Measurements from ENCODE around the gene SPATA31D3. TPM values are rescaled to one million over a fixed set of nuclear protein-coding genes. Genes with fewer than 3 reads are reported as not detected.
"Not testable (repeated sequence)": the region's sequence is repeated elsewhere in the genome, so short reads cannot be mapped to it uniquely, and the experiment has no call there.

Gene SPATA31D3
- total and polyA plus RNA-seq, 5 experiments from 2014 or later, result not detected

DNA sequence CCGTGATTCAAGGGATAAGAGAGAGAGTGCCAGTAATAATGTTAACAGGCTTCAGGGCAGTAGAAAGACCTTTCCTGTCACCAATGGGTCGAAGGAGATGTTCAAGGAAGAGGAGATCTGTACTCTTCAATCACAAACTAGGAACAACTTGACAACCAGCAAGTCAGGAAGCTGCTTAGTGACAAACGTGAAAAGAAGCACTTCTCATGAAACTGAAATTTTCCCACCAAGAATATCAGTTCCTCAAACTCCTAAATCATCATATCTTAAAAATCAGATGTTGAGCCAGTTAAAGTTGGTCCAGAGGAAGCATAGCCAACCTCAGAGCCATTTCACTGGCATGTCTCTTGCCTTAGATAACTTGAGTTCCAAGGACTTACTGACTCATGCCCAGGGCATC lies 9.8 kb upstream of the SPATA31D3 start:
- DNase-seq, POLR2A ChIA-PET, H3K27ac Mint-ChIP-seq, H3K27me3 Mint-ChIP-seq, H3K4me1 Mint-ChIP-seq, H3K36me3 Mint-ChIP-seq, H3K4me3 Mint-ChIP-seq, ATAC-seq, H3K9me3 Mint-ChIP-seq: not testable (repeated sequence)

DNA sequence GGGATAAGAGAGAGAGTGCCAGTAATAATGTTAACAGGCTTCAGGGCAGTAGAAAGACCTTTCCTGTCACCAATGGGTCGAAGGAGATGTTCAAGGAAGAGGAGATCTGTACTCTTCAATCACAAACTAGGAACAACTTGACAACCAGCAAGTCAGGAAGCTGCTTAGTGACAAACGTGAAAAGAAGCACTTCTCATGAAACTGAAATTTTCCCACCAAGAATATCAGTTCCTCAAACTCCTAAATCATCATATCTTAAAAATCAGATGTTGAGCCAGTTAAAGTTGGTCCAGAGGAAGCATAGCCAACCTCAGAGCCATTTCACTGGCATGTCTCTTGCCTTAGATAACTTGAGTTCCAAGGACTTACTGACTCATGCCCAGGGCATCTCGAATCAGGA lies 5.3 kb downstream of the SPATA31D3 start:
- H3K27ac Mint-ChIP-seq, H3K4me1 Mint-ChIP-seq, POLR2A ChIA-PET: not testable (repeated sequence)

DNA sequence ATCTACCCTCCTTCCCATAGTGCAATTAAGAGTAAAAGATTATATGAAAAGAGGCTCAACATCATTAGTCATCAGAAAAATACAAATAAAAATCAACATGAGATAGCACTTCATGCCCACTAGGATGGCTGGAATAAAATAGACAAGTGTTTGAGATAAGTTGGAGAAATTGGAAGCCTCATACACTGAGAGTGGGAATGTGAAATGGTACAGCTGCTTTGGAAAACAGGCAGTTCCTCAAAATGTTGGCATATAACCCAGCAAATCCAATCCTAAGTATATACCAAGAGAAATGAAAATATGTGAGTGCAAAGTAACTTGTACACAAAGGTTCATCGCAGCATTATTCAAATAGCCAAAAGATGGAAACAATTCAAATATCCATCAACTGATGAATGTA lies 9.8 kb downstream of the SPATA31D3 start:
- Mint-ChIP-seq H3K4me1 (no peaks in the 10 kb centered on the region), H3K36me3 (peaks cover 0 to 36% (median 0%) of the 10 kb centered on the region in 3 donors), H3K27me3 (peaks cover 0 to 4% (median 0%) of the 10 kb centered on the region in 5 donors), H3K4me3 (no peak overlapping the region), H3K9me3 (peaks cover 12 to 51% (median 26%) of the 10 kb centered on the region in 9 donors), H3K27ac (no peak overlapping the region)
- DNase-seq (no peak), ATAC-seq (no peak)
- POLR2A ChIA-PET, result no interaction called here

More for the DNA sequence above, 5.3 kb downstream of the SPATA31D3 start:
- Mint-ChIP-seq H3K9me3 (peaks cover 2 to 17% (median 5%) of the 10 kb centered on the region in 9 donors), H3K36me3 (peaks cover 0 to 10% (median 0%) of the 10 kb centered on the region in 3 donors)
- not testable (repeated sequence) for H3K27me3 Mint-ChIP-seq, DNase-seq, H3K4me3 Mint-ChIP-seq, ATAC-seq

DNA sequence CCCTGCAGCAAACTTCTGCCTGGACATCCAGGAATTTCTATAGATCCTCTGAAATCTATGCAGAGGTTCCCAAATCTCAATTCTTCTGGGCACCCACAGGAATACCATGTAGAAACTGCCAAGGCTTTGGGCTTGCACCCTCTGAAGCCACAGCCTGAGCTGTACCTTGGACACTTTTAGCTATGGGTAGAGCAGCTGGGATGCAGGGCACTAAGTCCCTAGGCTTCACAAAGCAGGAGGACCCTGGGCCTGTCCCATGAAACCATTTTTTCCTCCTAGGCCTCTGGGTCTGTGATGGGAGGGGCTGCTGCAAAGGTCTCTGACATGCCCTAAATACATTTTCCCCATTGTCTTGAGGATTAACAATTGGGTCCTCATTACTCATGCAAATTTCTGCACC lies 12.3 kb downstream of the SPATA31D3 start:
- H3K27me3 Mint-ChIP-seq, result no peaks in the 10 kb centered on the region
- no peak for DNase-seq
- peaks cover 12 to 51% (median 23%) of the 10 kb centered on the region in 9 donors for H3K9me3 Mint-ChIP-seq
- peaks cover 0 to 36% (median 0%) of the 10 kb centered on the region in 3 donors for H3K36me3 Mint-ChIP-seq
- ATAC-seq, result no peak
- H3K27ac Mint-ChIP-seq, result no peak overlapping the region
- H3K4me1 Mint-ChIP-seq, result no peaks in the 10 kb centered on the region
- H3K4me3 Mint-ChIP-seq, result no peak overlapping the region
- POLR2A ChIA-PET, result no interaction called here

DNA sequence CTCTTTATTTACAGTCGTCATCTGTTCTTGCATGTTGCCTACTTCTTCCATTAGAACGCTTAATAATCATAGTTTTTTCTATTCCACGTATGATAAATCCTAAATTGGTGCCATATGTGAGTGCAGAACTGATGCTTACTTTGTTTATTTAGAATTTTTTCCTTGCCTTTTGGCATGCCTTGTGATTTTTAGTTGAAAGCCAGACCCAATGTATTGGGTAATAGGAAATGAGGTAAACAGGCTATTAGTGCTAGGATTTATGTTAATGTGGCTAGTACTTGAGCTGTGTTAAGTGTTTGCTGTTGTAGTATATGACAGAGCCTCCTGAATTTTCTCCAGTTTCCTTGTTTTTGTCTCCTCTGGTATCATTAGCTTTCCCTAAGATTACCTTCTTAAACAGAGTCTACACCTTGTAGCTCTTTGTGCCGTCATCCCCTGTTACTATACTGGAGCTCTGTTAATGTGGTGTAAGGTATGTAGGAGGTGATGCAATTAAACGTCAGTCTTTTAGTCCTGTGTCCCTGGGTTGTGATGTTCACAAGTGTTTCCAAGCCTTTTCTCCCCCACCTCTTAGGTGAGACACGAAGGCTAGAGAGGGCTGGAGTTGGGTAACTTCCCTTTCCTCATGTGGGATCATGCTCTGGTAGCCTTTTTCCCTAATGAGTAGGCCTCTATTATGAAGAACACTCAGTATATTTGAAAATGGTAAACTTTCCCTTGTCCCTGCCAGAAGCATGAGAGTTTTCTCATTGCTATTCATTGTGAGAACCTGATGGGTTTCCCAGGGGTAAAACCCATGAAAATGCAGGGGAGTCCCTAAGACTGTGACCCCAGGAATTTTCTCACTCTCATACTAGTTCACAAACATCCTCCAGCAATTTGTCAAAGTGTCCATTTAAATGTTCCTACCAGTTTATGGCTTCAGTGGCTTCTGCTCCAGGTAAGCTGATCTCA lies 21.2 kb downstream of the SPATA31D3 start:
- no peak for ATAC-seq
- no peaks in the 10 kb centered on the region for H3K36me3 Mint-ChIP-seq
- no peaks in the 10 kb centered on the region for H3K4me1 Mint-ChIP-seq
- H3K4me3 Mint-ChIP-seq, result no peak overlapping the region
- peaks cover 0 to 10% (median 0%) of the 10 kb centered on the region in 9 donors for H3K9me3 Mint-ChIP-seq
- no peak overlapping the region for H3K27ac Mint-ChIP-seq
- no peak for DNase-seq
- POLR2A ChIA-PET, result no interaction called here
- peaks cover 0 to 14% (median 3%) of the 10 kb centered on the region in 5 donors for H3K27me3 Mint-ChIP-seq

DNA sequence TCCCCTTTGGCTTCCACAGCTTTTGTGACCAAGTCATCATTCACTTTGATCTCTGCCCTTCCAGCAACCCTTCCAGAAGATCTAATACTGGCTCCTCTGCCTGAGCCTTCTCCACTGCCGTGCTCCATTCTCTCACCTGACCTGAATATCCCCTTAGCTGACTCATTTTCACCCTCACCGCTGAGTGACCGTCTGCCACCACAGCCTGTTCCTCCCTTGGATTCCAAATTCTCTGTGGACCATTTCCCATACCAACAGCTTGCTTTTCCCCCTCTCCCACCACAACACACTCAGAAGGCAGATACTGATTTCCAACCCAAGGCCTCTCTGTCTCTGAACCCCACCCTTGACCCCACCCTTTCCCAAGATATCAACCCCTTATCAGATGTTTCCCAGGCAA lies 24.7 kb downstream of the SPATA31D3 start:
- H3K27me3 Mint-ChIP-seq, result peaks cover 0 to 14% (median 3%) of the 10 kb centered on the region in 5 donors
- H3K4me3 Mint-ChIP-seq, result no peak overlapping the region
- DNase-seq (no peak), ATAC-seq (no peak)
- H3K27ac Mint-ChIP-seq, result no peak overlapping the region
- POLR2A ChIA-PET, result no interaction called here
- no peaks in the 10 kb centered on the region for H3K36me3 Mint-ChIP-seq
- H3K4me1 Mint-ChIP-seq, result no peaks in the 10 kb centered on the region
- peaks cover 0 to 19% (median 3%) of the 10 kb centered on the region in 9 donors for H3K9me3 Mint-ChIP-seq

DNA sequence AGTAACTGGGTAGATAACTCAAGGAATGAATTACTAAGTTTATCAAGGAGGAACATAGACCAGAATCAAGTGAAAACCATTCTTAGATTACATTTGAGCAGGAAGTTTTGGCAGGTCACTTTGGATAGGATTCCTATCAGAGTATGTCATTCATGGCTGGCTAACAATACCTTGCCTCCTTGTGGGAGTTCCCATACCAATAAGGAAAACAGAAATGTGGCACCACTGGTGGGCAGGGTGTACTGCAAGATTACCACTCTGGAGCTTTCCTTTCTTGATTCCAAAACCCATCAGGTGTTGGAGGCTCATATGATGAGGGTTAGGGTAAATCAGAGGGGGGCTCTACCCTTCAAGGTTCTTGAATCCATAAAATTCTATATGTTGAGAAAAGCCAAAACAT lies 26.7 kb downstream of the SPATA31D3 start:
- Mint-ChIP-seq H3K36me3 (no peaks in the 10 kb centered on the region), H3K27ac (no peak overlapping the region), H3K27me3 (peaks cover 0 to 14% (median 3%) of the 10 kb centered on the region in 5 donors), H3K4me1 (no peaks in the 10 kb centered on the region), H3K9me3 (peaks cover 0 to 19% (median 3%) of the 10 kb centered on the region in 9 donors), H3K4me3 (no peak overlapping the region)
- DNase-seq, result no peak
- ATAC-seq, result no peak
- POLR2A ChIA-PET, result no interaction called here

DNA sequence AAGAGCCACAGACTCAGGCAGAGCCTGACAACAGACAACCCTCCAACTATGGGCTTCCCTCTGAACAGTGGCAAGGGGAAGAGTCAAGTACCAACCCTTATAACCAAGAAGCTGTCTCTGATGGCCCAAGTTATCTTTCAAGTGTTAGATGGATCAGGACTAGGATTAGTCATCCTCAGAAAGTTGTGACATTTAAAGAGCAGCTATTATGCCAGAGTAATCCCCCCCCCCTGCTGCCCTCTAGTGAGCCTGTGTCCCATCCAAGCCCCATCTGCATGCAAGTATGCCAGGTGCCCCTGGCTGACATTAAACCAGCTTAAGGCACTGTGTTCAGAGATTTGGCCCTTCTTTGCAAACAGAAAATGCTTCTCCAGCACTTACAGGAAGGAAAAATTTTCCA lies 28.4 kb downstream of the SPATA31D3 start:
- Mint-ChIP-seq H3K9me3 (peaks cover 0 to 19% (median 4%) of the 10 kb centered on the region in 9 donors), H3K4me1 (no peaks in the 10 kb centered on the region), H3K27me3 (peaks cover 0 to 14% (median 3%) of the 10 kb centered on the region in 5 donors), H3K27ac (no peak overlapping the region), H3K4me3 (no peak overlapping the region), H3K36me3 (no peaks in the 10 kb centered on the region)
- ATAC-seq (no peak), DNase-seq (no peak)
- POLR2A ChIA-PET, result no interaction called here

DNA sequence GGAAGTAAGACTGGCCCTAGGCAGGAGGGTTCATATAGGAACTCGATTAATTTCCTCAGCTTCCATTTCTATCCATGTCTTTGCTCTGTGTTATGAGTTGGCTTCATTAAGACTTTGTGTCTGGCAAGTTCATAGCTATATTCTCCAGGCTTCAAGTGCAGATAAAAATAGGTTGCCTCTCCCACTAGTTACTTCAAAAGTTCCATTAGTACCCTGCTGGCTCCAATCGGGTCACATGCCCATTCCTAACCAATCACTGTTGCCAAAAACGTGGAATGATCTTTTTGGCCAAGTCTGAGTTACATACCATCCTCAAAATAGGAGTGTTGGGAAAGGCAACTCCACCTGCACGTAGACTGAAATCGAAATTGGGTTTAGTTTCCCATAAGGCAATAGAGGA lies 31.5 kb downstream of the SPATA31D3 start:
- POLR2A ChIA-PET, result no interaction called here
- no peak overlapping the region for H3K4me3 Mint-ChIP-seq
- DNase-seq, result no peak

DNA sequence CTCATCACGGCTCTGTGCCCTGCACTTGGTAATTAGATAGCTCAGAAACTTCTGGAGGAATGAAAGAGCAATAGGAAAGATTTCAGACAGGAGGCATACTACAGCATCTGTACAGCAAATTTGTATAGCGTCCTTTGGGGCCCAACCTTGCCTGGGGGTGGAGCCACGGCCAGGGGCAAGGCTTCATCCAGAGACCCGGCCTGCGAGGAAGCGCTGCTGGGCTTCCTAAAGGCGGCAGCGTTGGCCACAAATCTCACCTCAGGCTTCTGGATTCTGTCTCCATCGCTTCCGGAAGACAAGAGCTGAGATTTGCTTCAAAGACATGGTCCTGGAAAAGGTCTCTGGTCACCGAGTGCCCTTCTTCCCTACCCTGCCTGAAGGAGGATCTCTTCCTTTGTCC lies 33.1 kb downstream of the SPATA31D3 start:
- no peak for ATAC-seq

More for the DNA sequence above, 31.5 kb downstream of the SPATA31D3 start:
- H3K9me3 Mint-ChIP-seq, result peaks cover 0 to 17% (median 5%) of the 10 kb centered on the region in 9 donors
- no peak for ATAC-seq
- H3K4me1 Mint-ChIP-seq, result no peaks in the 10 kb centered on the region
- peaks cover 0 to 2% (median 0%) of the 10 kb centered on the region in 5 donors for H3K27me3 Mint-ChIP-seq
- H3K27ac Mint-ChIP-seq, result no peak overlapping the region
- H3K36me3 Mint-ChIP-seq, result no peaks in the 10 kb centered on the region

DNA sequence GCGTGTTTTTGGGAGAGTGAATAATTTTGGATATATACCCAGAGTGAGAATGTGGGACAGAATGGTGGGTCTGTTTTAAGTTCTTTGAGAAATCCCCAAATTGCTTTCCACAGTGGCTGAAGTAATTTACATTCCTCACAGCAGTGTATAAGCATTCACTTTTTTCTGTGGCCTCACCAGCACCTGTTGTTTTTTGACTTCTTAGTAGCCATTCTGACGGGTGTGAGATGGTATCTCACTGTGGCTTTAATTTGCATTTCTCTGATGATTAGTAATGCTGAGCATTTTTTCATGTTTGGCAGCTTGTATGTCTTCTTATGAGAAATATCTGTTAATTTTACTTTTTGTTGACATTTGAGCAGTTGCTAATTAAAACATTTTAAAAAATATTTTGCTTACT lies 35.9 kb downstream of the SPATA31D3 start:
- peaks cover 0 to 4% (median 0%) of the 10 kb centered on the region in 5 donors for H3K27me3 Mint-ChIP-seq
- DNase-seq (no peak), ATAC-seq (no peak)
- H3K4me3 Mint-ChIP-seq, result no peak overlapping the region
- H3K27ac Mint-ChIP-seq, result no peak overlapping the region
- POLR2A ChIA-PET, result no interaction called here
- H3K9me3 Mint-ChIP-seq, result peaks cover 0 to 15% (median 2%) of the 10 kb centered on the region in 9 donors
- no peaks in the 10 kb centered on the region for H3K36me3 Mint-ChIP-seq
- H3K4me1 Mint-ChIP-seq, result peaks cover 0 to 6% (median 0%) of the 10 kb centered on the region in 4 donors

More for the DNA sequence above, 33.1 kb downstream of the SPATA31D3 start:
- POLR2A ChIA-PET, result no interaction called here
- Mint-ChIP-seq H3K36me3 (no peaks in the 10 kb centered on the region), H3K4me3 (no peak overlapping the region), H3K27ac (no peak overlapping the region), H3K9me3 (peaks cover 0 to 18% (median 2%) of the 10 kb centered on the region in 9 donors), H3K27me3 (peaks cover 0 to 2% (median 0%) of the 10 kb centered on the region in 5 donors), H3K4me1 (no peaks in the 10 kb centered on the region)
- DNase-seq, result no peak

DNA sequence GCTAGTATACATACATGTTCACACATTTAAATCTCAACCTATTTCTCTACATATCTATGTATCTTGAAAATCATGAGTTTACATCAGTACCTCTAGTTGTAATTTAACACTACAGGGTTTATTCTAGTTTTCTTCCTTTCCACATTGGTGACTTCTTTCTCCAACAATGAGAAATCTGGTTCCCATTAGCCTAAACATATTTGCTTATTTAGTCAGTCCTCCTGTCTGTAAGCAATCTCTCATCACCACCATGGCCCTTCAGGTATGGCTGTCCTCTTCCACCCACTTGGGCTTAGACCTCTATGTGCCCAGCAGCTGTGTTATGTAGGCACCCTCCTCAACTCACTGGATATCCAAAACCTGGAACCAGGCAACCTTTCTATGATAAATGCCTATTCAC lies 37.3 kb downstream of the SPATA31D3 start:
- no peaks in the 10 kb centered on the region for H3K36me3 Mint-ChIP-seq
- POLR2A ChIA-PET, result no interaction called here
- H3K4me1 Mint-ChIP-seq, result peaks cover 0 to 6% (median 0%) of the 10 kb centered on the region in 4 donors
- H3K27me3 Mint-ChIP-seq, result peaks cover 0 to 4% (median 0%) of the 10 kb centered on the region in 5 donors
- H3K9me3 Mint-ChIP-seq, result peaks cover 0 to 15% (median 0%) of the 10 kb centered on the region in 9 donors
- ATAC-seq, result no peak
- DNase-seq, result no peak
- H3K27ac Mint-ChIP-seq, result no peak overlapping the region
- no peak overlapping the region for H3K4me3 Mint-ChIP-seq

DNA sequence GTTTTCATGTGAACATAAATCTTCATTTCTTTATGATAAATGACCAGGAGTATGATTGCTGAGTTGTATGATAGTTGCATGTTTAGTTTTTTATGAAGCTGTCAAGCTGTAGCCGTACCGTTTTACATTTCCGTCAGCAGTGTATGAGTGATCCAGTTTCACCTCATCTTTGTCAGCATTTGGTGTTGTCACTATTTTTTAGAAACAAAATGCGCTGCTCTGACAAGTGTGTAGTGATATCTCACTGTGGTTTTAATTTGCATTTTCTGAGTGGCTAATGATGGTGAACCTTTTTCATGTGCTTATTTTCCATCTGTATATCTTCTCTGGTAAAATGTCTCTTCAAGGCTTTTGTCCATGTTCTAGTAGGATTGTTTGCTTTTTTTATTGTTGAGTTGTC lies 38.6 kb downstream of the SPATA31D3 start:
- no peak overlapping the region for H3K27ac Mint-ChIP-seq
- H3K27me3 Mint-ChIP-seq, result peaks cover 0 to 4% (median 0%) of the 10 kb centered on the region in 5 donors
- DNase-seq, result no peak

More for the DNA sequence above, 38.6 kb downstream of the SPATA31D3 start:
- H3K4me1 Mint-ChIP-seq, result peaks cover 0 to 6% (median 0%) of the 10 kb centered on the region in 4 donors
- ATAC-seq, result no peak
- POLR2A ChIA-PET, result no interaction called here
- no peak overlapping the region for H3K4me3 Mint-ChIP-seq
- H3K36me3 Mint-ChIP-seq, result no peaks in the 10 kb centered on the region
- peaks cover 0 to 12% (median 0%) of the 10 kb centered on the region in 9 donors for H3K9me3 Mint-ChIP-seq

Data from naive thymus-derived CD8-positive, alpha-beta T cell (primary cell).